Measurements from ENCODE around the gene RORC.

The RORC gene

DNA sequence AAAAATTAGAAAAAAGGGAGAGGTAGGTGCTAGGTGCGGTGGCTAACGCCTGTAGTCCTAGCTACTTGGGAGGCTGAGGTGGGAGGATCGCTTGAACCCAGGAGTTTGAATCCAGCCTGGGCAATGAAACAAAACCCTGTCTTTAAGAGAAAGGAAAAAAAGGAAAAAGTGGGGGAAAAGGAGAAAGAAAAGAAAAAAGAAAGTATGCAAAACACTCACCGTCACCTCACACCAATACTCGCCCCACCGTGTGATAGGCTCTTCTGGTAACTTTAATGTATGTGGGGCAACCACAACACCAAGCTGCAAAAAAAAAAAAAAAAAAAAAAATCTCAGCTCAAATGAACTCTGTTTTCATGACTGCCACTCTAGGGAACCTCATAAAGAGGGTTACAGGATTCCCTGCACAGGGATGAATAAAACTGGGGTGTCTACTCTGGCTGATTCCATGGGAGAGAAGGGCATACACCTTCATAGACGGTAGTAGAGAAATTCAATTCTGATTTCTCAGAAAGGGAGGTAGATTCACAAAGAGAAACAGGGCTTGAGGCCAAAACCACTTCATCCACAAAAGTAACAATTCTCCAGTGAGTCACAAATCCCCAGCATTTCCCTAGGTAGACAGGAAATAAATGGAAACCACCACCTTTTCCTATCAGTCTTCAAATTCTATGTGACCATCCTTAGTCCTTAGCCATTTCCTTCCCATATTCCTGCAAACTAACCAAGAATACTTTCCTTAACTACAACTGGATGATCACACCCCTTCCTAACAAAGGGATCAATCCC, 70.8 kb downstream of the RORC start:
- no peak for DNase-seq
- in situ Hi-C loops (cut with HindIII; ENCODE audit: low pct_ligation_motif_present, low pct_unique_long_range_greater_than_20kb, low sequenced_read_pairs) = no loop called here

DNA sequence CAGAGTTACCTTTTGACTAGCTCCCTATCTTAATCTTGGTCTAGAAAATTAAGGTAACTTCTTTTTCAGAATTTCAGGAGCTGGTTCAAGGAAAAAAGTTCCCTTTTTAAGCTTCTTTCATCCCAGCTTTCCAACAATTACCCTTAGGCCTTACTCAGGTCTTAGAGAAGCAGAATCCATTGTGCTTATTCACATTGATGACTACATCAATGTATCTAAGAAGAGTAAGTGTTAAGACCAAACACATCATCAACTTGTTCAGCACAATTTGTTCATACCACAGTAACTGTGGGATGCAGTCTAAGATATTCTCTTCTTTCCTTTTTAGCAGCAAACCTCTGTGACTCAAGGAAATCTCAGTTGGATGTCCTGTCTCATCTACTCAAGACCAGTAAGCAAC, 72.4 kb downstream of the RORC start:
- in situ Hi-C loops (cut with HindIII; ENCODE audit: low pct_ligation_motif_present, low pct_unique_long_range_greater_than_20kb, low sequenced_read_pairs) = no loop called here
- no peak for DNase-seq

DNA sequence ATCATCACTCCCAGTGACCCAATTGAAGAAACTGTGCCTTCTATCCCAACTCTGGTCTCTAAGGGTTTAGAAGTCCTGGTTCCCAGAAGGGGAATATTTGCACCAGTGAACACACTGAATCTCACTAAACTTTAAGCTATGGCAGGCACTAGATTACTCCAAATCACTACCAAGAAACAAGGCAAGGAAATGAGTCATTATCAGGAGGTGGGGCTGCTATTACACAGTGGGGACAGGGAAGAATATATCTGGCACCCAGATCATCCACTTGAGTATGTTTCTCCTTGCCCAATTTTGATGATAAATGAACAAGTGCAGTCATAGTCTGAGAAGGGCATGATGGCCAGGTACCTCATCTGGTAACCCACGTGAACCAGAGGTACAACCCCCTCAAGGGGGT, 75.3 kb downstream of the RORC start:
- DNase-seq = peak; percentile 46
- in situ Hi-C loops (cut with HindIII; ENCODE audit: low pct_ligation_motif_present, low pct_unique_long_range_greater_than_20kb, low sequenced_read_pairs) = no loop called here

Measured in ACHN (cell line).